ENCODE results near the gene RAB5A.
"Not testable (repeated sequence)": the region's sequence is repeated elsewhere in the genome, so short reads cannot be mapped to it uniquely, and the experiment has no call there.

RAB5A gene

DNA sequence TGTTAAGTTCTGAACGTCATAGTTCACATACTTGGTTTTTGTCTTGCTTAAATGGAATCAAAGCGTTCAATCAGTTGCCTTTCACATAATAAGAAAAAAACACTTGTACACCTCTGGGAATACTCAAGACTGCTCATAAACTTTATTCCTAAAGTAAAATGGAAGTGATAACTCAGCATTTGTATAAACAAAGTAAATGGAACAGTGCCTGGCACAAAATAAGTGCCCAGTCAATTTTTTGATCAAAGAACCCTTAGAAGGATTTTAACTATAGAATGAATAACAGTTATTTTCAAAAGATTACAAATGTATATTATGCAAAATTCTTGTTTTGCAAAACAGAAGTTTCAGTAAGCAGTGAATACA is 1.3 kb downstream of the RAB5A start:
- DNase-seq (ENCODE audit: low read depth) = no peak

- DNase-seq (ENCODE audit: low read depth) = no peak
Measured at GRCh38 chr3:19950316-19950715, 3.4 kb downstream of the RAB5A start.

GRCh38 chr3:19954676-19955075 is 7.8 kb downstream of the RAB5A start:
- DNase-seq (ENCODE audit: low read depth) = no peak

- not testable (repeated sequence) for DNase-seq (ENCODE audit: low read depth)
Measured at GRCh38 chr3:19957354-19957753, 10.5 kb downstream of the RAB5A start.

DNA sequence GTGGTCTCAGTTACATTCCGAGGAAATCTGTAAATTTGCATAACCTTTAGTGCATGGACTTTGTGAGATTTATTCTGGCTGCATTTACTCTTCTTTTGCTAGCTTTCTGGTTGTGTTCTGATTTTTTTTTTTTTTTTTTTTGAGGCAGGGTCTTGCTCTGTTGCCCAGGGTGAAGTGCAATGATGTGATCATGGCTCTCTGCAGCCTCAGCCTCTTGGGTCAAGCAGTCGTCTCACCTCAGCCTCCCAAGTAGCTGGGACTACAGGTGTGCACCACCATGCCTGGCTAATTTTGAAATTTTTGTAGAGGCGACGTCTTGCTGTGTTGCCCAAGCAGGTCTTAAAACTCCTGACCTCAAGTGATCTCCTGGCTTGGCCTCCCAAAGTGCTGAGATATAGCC is 12.6 kb downstream of the RAB5A start:
- DNase-seq (ENCODE audit: low read depth) = no peak

DNA sequence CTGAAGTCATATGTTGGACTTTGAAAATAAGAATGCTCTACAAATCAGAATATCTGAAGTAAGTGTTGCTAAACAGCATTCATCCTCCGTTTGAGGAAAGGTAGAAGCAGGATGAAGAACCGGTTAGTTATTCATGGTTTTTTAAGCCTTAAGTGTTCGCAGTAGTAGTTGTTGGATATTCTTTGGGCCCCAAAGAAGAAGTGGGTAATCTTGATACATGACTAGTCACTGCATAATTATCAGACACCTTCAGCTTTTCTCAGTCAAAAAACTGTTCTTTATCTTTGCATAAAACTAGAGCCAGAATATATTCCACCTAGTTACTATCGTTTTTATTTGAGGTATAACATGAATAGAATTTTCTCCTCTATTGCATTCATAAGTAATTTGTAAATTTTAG is 13.8 kb downstream of the RAB5A start:
- no peak for DNase-seq (ENCODE audit: low read depth)

DNA sequence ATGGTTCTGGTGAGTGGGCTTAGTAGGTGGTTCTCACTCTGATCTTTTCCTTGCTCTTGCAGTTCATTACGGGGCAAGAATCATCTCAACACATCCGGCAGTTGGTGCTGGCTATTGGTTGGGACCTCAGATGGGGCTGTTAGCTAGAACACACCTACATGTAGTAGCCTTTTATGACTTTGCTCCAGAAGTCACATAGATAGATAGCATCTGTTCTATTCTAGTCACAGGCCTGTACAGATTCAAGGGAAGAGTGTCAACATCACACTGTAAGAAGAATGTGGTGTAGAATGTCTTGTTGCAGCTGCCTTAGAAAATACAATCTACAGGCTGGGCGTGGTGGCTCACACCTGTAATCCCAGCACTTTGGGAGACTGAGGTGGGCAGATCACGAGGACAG is 15.1 kb downstream of the RAB5A start:
- DNase-seq (ENCODE audit: low read depth) = no peak

DNA sequence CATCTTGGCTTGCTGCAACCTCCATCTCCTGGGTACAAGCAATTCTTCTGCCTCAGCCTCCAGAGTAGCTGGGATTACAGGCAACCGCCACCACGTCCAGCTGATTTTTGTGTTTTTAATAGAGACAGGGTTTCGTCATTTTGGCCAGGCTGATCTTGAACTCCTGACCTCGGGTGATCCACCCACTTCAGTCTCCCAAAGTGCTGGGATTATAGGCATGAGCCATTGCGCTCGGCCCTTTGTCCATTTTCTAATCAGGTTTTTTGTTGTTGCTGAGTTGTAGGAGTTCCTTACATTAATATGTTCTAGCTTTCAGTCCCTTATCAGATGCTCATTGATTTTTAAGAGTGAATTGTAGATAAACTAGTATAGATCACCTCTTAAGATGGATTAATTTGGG is 20.3 kb downstream of the RAB5A start:
- no peak for DNase-seq (ENCODE audit: low read depth)

DNA sequence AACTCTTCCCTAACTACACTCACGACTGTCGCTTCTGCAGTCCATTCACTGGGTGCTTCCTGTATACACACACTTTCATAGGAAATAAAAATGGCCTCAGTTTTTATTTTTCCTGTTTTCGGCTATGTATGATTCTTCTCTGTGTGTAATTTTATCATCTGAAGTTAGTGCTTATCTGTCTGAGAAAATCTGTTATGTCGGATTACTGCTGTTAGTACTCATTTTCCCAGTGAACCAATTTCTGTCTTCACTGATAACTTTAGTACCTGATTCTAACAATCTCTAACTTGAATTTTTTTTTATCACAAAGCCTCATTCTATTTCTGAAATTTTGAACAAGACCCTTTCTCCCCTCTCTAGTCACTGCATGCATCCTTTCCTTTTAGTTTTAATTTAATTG is 20.9 kb downstream of the RAB5A start:
- DNase-seq (ENCODE audit: low read depth) = no peak

- no peak for DNase-seq (ENCODE audit: low read depth)
Measured at GRCh38 chr3:19970327-19970726, 23.4 kb downstream of the RAB5A start.

DNA sequence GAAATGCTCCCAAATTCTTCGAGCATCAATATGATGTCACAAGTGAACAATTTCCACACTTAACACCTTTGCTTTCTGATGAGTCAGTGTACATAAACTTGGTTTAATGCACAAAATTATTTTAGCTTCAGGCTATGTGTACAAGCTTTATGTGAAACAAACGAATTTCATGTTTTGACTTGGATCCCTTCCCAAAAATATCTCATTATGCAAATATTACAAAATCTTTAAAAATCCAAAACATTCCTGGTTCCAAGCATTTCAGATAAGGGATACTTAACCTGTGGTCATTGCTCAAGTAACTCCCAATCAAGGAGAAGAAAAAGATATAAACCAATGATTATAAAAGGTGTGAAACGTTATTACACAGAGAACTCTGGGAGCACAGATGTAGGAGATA is 25.2 kb downstream of the RAB5A start:
- DNase-seq (ENCODE audit: low read depth) = no peak

DNA sequence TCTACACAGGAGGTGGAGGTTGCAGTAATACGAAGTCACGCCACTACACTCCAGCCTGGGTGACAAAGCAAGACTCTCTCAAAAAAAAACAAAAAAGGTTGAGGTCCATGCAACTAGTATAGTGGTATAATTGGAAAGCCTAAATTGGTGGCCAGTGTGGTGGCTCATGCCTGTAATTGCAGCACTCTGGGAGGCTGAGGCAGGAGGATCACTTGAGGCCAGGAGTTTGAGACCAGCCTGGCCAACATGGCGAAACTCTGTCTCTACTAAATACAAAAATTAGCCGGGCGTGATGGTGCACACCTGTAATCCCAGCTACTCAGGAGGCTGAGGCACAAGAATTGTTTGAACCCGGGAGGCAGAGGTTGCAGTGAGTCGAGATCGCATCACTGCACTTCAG is 42.0 kb downstream of the RAB5A start:
- not testable (repeated sequence) for DNase-seq (ENCODE audit: low read depth)

- DNase-seq (ENCODE audit: low read depth) = no peak
Measured at GRCh38 chr3:19994796-19995195, 47.9 kb downstream of the RAB5A start.

GRCh38 chr3:19997502-19997901 is 50.6 kb downstream of the RAB5A start:
- no peak for DNase-seq (ENCODE audit: low read depth)

GRCh38 chr3:20001932-20002331 is 55.0 kb downstream of the RAB5A start:
- DNase-seq (ENCODE audit: low read depth) = no peak

DNA sequence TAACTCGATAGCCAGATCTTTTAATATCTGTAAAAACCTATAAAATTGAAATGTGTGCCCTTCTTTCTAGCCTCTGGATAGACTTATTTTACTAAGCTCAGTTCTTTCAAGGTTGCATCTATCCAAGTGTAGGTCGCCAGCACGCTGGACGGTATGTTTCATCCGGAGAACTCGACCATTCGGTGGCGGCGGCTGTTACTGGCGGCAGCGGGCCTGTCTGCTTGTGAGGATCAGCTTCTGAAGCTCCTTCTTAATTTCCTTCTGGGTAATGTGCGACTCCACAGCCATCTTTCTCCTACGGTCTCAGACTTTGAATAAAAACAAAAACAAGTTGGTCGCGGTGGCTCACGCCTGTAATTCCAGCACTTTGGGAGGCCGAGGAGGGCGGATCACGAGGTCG is 61.1 kb downstream of the RAB5A start:
- no peak for DNase-seq (ENCODE audit: low read depth)

DNA sequence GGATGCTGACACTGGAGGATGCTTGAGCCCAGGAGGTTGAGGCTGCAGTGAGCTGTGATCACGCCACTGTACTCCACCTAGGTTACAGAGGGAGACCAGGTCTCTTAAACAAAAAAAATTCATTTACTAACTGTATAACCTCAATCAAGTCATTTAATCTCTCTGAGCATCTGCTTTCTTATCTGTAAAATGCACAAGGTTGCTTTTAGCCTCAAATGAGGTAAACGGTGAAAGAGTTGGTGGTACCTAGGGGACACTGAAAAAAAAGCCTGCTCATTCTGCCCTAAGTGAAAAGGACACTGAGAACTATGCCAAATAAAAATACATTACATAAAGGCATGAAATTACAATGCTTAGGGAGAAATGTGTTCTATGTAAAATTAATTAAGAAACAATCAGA is 61.7 kb downstream of the RAB5A start:
- DNase-seq (ENCODE audit: low read depth) = no peak

DNA sequence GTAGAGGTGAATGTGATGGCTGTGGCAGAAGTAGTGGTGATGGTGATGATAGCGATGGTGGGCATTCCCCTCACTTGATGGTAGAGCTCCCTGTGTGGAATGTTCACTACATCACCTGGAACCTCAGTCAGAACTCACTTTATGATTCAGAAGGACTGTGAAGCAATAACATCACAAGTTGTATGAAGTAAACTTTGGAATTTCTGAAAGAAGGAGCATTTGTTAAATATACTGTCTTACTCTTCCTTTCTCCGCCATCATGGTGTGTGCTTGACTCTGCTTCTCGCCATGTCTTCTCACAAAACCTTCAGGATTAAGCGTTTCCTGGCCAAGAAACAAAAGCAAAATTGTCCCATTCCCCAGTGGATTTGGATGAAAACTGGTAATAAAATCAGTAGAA is 65.3 kb downstream of the RAB5A start, which contains the start of gene PP2D1:
Gene PP2D1, minus strand, starts transcription at position 101 of the 400 bp plus-strand sequence. CDS start 192 bp downstream, outside the sequence.
- DNase-seq (ENCODE audit: low read depth) = no peak

DNA sequence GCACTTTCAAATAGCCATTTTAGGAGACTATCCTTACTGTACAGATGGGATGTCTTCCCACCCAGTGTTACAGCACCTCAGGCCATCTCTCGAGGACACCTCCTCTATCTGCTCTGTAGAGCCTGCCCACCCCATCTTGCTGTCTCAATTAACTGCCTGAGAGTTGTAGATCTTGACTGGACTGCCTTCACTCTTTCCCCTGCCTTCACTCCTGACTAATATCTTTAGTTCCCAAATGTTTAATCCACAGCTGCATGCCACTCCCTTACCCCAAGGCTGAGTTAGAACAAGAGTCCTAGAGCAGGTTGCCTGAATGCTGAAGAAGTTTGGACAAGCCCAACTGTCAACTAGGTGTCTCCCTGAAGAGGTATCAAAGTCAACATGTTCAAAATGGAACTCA is 66.5 kb downstream of the RAB5A start:
- no peak for DNase-seq (ENCODE audit: low read depth)

- DNase-seq (ENCODE audit: low read depth) = no peak
Measured at GRCh38 chr3:20015525-20015924, 68.6 kb downstream of the RAB5A start.

- not testable (repeated sequence) for DNase-seq (ENCODE audit: low read depth)
Measured at GRCh38 chr3:20016076-20016475, 69.2 kb downstream of the RAB5A start.

GRCh38 chr3:20022954-20023622 is 76.2 kb downstream of the RAB5A start:
- no peak for DNase-seq (ENCODE audit: low read depth)

DNA sequence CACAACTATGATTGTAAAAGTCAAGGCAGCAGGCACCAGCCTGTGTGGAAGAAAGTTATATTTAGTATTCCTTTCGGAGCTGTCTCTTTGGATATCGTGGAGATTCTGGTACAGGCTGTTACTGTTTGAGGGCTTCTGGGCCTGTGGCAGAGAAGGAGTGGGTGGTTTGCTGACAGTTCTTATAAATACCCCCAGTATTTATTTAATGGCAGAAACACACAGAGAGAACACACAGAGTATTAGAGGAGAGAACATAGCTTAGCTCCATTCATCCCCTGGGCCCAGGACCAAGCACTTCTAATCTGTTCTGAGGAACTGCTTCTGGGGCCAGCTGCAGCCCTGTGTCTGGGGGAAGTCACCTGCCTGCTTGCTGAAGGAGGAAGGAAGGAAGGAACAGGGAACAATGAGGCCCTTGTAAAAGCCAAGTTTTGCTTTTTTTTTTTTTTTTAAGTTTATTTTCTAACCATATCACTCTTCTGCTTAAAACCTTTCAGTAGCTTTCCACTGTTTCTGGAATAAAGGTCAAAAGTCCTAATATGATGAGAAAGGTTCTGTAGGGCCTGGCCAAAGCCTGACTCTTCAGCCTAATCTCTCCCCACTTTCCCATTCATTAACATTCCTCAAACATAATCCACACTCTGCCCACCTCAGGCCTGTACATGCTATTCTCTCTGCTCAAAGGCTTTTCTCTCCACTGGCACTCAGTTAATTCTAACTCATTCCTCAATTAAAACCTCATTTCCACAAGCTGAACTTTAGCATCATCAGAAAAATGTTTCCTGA is 76.9 kb downstream of the RAB5A start:
- DNase-seq (ENCODE audit: low read depth) = no peak

GRCh38 chr3:20027136-20027535 is 80.2 kb downstream of the RAB5A start:
- DNase-seq (ENCODE audit: low read depth) = no peak
